Ectodermal cell (in vitro differentiated cells): Measurements from ENCODE around the gene EIF4H.

Source experiments
- H3K27ac ChIP-seq: 2 replicates; pipeline ENCODE4 v1.7.0; 2013; ENCODE audit warnings: mild to moderate bottlenecking, low read depth, low read length; ENCODE audit not compliant: insufficient read depth, poor library complexity, severe bottlenecking
- H3K27me3 ChIP-seq: 2 replicates; pipeline ENCODE4 v1.7.0; 2013; ENCODE audit warnings: mild to moderate bottlenecking, low read length; ENCODE audit not compliant: insufficient read depth, control insufficient read depth, poor library complexity, severe bottlenecking
- H3K36me3 ChIP-seq: one replicate; pipeline ENCODE4 v1.7.0; 2013; ENCODE audit warnings: low read length; ENCODE audit not compliant: control insufficient read depth, insufficient read depth
- H3K4me1 ChIP-seq: one replicate; pipeline ENCODE4 v1.7.0; 2013; ENCODE audit warnings: low read length; ENCODE audit not compliant: control insufficient read depth, insufficient read depth
- H3K4me3 ChIP-seq: 2 replicates; pipeline ENCODE4 v1.7.0; 2013; ENCODE audit warnings: low read depth, low read length, control low read depth; ENCODE audit not compliant: insufficient read depth
- H3K9me3 ChIP-seq: 2 replicates; pipeline ENCODE4 v1.7.0; 2013; ENCODE audit warnings: mild to moderate bottlenecking, low read length, moderate library complexity; ENCODE audit not compliant: control insufficient read depth
- WGBS, 2 experiments: methylation state at CpG; one replicate each; pipeline ENCODE4 v1.1.7; 2013; ENCODE audit warnings: missing lambda C conversion rate in 2 of 2; 5-methylcytosine and 5-hydroxymethylcytosine counted together

EIF4H gene

DNA sequence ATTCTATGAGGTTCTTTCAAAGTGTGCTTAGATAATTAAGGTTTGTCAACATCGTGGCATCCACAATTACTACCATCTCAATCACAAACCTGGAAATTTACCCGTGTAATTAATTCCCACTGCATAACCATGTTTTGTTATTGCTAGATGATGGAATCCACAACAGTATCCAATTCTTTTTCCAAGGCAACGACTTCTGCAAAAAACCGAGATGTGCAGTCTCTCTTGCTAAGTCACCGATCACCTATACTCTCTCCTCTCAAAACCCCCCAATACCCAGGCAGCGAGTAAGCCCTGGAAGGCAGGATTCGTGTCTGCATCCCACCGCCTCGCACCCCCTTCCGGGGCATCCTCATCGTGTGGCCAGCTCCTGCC is 678 bp upstream of the EIF4H start:
- Histone ChIP-seq H3K27ac (no peak overlapping the region), H3K4me1 (peaks cover 6% of the 10 kb centered on the region), H3K9me3 (no peaks in the 10 kb centered on the region), H3K27me3 (no peaks in the 10 kb centered on the region), H3K4me3 (peak overlapping the region; percentile 91), H3K36me3 (peaks cover 4% of the 10 kb centered on the region)
- WGBS, 2 experiments = 16 to 18% methylated on average over 11 of the region's 11 CpGs

DNA sequence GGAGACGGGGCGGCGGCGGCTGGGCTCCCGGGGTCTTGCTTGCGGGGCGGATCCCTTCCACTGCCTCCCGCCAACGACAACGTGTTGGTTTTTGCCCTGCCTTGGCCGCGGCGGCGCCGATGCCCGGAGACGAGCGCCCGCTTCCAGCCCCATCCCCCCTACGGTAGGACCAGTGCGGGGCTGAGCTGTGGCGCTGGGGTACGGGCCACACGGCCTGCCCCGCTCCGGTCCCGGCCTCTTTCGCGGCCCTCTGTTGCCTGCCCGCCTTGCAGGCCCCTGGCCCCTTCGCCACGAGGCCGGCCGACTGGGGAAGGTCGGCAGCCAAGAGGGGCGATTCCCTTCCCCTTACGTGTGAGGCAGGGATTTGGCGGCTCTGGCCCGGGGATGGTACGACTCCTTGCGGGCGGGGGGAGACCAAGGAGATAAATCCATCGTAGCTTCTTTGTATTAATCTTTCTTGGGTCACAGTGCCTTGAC is 488 bp downstream of the EIF4H start:
- 0% methylated on average over 42 to 43 of the region's 43 CpGs for WGBS, 2 experiments
- no peaks in the 10 kb centered on the region for H3K9me3 ChIP-seq
- H3K4me3 ChIP-seq = peak overlapping the region; percentile 91
- no peaks in the 10 kb centered on the region for H3K27me3 ChIP-seq
- peaks cover 11% of the 10 kb centered on the region for H3K36me3 ChIP-seq
- H3K27ac ChIP-seq = peak overlapping the region; percentile 90
- H3K4me1 ChIP-seq = peaks cover 6% of the 10 kb centered on the region

DNA sequence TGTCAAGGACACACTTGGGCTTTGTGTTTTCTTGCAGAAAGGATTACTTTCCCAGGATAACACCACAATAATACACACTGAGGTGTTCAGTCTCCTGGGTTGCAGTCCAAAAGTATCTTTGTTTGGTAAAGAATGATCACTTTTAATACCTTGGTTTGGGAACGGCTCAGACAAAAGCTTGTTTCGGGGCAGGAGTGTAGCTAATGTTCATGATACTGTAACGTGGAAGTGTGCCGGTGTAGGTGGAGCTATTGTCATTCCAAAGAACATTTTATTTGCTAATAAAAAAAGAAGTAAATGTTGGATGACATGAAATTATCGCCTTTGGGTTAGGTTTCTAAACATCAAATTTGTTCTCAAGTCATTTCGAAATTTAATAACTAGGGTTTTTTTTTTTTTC is 1.2 kb downstream of the EIF4H start:
- Histone ChIP-seq H3K27ac (no peak overlapping the region), H3K9me3 (no peaks in the 10 kb centered on the region), H3K4me3 (peak overlapping the region; percentile 91), H3K4me1 (peaks cover 6% of the 10 kb centered on the region), H3K36me3 (peaks cover 11% of the 10 kb centered on the region), H3K27me3 (no peaks in the 10 kb centered on the region)
- WGBS, 2 experiments = 48% methylated on average over 5 to 6 of the region's 6 CpGs

DNA sequence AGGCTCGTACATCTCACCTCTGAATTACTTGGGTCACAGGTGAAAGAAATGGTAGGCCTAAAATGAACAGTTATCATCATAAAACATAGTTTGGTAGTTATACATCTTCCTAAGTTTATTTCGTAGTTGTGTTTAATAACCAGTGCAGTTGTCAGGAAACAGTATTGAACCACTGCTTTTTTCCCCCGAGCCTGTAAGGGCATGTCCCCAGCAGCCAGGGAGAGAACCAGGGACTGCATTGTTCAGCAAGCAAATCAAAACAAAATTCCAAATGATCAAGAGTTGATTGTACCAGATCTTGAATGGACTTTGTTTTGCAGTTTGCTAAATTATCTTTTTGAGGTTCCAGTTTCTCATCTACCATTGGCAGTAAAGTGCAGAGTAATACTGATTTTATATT is 2.4 kb downstream of the EIF4H start:
- peaks cover 11% of the 10 kb centered on the region for H3K36me3 ChIP-seq
- no peaks in the 10 kb centered on the region for H3K27me3 ChIP-seq
- 92 to 96% methylated on average over 3 of the region's 3 CpGs for WGBS, 2 experiments
- no peak overlapping the region for H3K4me3 ChIP-seq
- peaks cover 6% of the 10 kb centered on the region for H3K4me1 ChIP-seq
- no peaks in the 10 kb centered on the region for H3K9me3 ChIP-seq
- H3K27ac ChIP-seq = no peak overlapping the region

DNA sequence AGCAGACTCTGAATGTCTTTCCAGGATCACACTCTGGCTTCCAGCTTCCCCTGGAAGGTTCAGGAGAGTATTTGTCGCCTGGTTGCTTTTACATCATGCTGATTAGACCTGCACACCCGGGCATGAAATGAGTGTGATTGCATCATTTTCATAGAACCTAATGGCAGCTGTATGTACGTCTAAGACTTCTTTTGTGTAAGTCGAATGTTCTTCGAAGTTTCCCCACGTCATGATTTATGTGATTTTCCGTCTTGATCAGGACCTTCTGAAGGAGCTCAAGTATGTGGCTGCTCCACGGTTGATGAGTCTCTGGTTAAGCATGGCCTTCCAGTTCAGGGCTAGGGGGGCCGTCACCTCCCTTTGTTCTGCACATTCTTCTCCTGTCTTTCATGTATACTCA is 4.5 kb downstream of the EIF4H start:
- Histone ChIP-seq H3K36me3 (peaks cover 11% of the 10 kb centered on the region), H3K4me1 (peaks cover 6% of the 10 kb centered on the region), H3K9me3 (no peaks in the 10 kb centered on the region), H3K27me3 (no peaks in the 10 kb centered on the region), H3K4me3 (no peak overlapping the region), H3K27ac (no peak overlapping the region)
- 95 to 97% methylated on average over 9 of the region's 9 CpGs for WGBS, 2 experiments

DNA sequence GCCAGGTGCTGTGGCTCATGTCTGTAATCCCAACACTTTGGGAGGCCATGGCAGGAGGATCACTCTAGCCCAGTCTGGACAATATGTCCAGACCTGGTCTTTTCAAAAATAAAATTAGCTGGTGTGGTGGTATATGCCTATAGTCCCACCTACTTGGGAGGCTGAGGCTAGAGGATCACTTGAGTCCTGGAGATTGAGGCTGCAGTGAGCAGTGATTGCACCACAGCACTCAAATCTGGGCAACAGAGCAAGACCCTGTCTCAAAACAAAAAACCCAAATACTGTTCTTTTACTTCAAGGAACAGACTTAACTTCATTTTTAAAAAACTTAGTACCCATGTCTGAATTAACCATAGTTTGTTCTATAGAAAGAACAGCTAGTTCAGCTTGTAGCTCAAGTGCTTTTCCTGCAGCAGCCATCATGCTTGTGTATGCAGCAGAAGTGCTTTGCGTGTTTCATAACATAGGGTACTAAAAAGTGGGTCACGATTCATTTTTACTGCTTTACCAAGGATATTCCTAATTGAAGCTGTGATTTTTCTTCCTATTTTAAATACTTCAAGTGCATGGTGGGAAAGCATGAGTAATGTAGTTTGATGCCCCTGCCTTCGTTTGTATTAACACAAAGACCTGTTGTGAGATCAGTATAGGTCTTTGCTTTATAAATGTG is 5.9 kb downstream of the EIF4H start:
- peaks cover 6% of the 10 kb centered on the region for H3K4me1 ChIP-seq
- peaks cover 11% of the 10 kb centered on the region for H3K36me3 ChIP-seq
- WGBS, 2 experiments = 92 to 96% methylated on average over 3 of the region's 3 CpGs
- H3K27ac ChIP-seq = no peak overlapping the region
- H3K27me3 ChIP-seq = no peaks in the 10 kb centered on the region
- H3K4me3 ChIP-seq = no peak overlapping the region
- H3K9me3 ChIP-seq = no peaks in the 10 kb centered on the region

DNA sequence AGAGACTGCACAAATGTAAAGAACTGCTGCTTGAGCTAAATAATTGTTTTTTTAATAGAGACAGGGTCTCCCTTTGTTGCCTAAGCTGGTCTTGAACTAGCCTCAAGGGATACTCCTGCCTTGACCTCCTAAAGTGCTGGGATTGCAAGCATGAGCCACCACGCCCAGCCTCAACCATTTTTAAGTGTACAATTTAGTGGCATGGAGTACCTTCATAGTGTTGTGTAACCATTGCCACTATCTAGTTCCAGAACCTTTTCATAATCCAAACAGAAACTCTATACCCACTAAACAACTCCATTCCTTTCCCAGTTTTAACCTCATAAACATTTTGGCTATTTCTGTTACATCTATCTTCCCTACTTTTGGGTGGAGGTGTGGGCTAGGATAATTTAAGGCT is 6.7 kb downstream of the EIF4H start:
- no peaks in the 10 kb centered on the region for H3K27me3 ChIP-seq
- 88 to 96% methylated on average over 1 of the region's 1 CpG for WGBS, 2 experiments
- no peak overlapping the region for H3K4me3 ChIP-seq
- no peaks in the 10 kb centered on the region for H3K9me3 ChIP-seq
- peaks cover 3% of the 10 kb centered on the region for H3K4me1 ChIP-seq
- H3K36me3 ChIP-seq = peaks cover 11% of the 10 kb centered on the region
- H3K27ac ChIP-seq = no peak overlapping the region

- Histone ChIP-seq H3K4me1 (no peaks in the 10 kb centered on the region), H3K9me3 (no peaks in the 10 kb centered on the region), H3K27me3 (no peaks in the 10 kb centered on the region), H3K27ac (no peak overlapping the region), H3K4me3 (no peak overlapping the region), H3K36me3 (peaks cover 11% of the 10 kb centered on the region)
- 70 to 71% methylated on average over 4 of the region's 5 CpGs for WGBS, 2 experiments
Measured at GRCh38 chr7:74181821-74182220, 7.7 kb downstream of the EIF4H start.

- Histone ChIP-seq H3K9me3 (no peaks in the 10 kb centered on the region), H3K27me3 (no peaks in the 10 kb centered on the region), H3K4me1 (no peaks in the 10 kb centered on the region), H3K4me3 (no peak overlapping the region), H3K27ac (no peak overlapping the region), H3K36me3 (peaks cover 13% of the 10 kb centered on the region)
- 92 to 94% methylated on average over 6 of the region's 6 CpGs for WGBS, 2 experiments
Measured at GRCh38 chr7:74182453-74183090, 8.4 kb downstream of the EIF4H start.

DNA sequence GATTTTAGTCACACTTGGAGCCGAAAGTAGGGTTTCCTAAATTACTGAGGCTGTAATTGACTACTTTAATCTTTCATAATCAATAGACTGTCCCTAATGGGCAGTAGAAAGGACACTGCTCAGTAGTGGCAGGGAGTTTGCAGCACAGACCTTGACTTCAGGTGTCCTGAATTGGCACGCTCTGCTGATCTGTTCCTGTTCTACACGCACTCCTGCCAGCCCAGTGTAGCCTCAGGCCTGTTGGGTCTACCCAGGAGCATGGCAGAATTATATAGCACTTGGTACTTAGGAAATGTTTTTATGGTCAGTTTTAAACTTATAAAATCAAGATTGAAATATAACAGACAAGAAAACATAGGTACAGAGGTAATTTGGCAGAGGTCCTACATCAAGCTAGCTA is 9.0 kb downstream of the EIF4H start:
- no peak overlapping the region for H3K27ac ChIP-seq
- no peaks in the 10 kb centered on the region for H3K27me3 ChIP-seq
- no peaks in the 10 kb centered on the region for H3K9me3 ChIP-seq
- H3K4me1 ChIP-seq = no peaks in the 10 kb centered on the region
- 93 to 96% methylated on average over 3 of the region's 3 CpGs for WGBS, 2 experiments
- no peak overlapping the region for H3K4me3 ChIP-seq
- peaks cover 13% of the 10 kb centered on the region for H3K36me3 ChIP-seq
